ENCODE data around the gene COL27A1. TPM values are rescaled to one million over a fixed set of nuclear protein-coding genes. Genes with fewer than 3 reads are reported as not detected.

COL27A1 gene
- total and polyA plus RNA-seq, 4 donors, result 10.9 to 25.6 (median 17.4) TPM

DNA sequence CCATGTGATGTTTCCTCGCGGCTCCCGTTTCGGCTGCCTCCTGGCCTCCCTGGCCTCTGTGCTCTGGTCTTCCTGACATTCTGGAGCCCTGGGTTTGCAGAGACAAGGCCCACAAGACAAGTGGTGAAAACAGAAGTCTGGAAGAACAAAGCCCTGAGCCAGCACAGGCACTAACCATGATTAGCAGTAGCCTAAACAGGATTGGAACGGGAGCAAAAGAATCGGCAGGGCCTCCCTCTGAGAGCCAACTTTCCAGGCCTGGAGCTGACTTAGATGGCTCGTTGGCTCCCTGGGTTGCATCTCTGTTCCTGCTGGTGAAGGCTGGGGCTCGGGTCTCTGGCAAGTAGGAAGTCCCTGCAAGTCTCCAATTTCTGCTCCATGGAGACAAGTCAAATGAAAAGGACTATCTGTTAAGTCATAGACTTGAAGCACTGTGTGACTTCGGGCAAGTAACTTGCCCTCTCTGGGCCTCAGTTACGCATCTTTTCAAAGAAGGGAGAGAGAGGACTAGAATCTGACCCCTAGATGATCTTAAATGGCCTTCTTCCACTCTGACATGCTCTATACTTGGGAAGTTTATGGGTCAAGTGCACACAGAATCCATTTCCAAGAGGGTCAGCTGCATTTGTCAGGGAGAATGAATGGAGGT, 3.3 kb downstream of the COL27A1 start:
- no peak overlapping the region for H3K4me3 ChIP-seq
- WGBS, 2 donors, result 76 to 80% methylated on average over 10 of the region's 10 CpGs
- H3K9ac ChIP-seq (ENCODE audit: insufficient read depth in 1 of 2, low read length in 2 of 2), result no peak overlapping the region
- peaks cover 0 to 9% (median 4%) of the 10 kb centered on the region in 3 donors for H3K27me3 ChIP-seq (ENCODE audit: control insufficient read depth in 3 of 3, insufficient read depth in 3 of 3, low read length in 2 of 3)
- TF ChIP-seq, protein P1, sequence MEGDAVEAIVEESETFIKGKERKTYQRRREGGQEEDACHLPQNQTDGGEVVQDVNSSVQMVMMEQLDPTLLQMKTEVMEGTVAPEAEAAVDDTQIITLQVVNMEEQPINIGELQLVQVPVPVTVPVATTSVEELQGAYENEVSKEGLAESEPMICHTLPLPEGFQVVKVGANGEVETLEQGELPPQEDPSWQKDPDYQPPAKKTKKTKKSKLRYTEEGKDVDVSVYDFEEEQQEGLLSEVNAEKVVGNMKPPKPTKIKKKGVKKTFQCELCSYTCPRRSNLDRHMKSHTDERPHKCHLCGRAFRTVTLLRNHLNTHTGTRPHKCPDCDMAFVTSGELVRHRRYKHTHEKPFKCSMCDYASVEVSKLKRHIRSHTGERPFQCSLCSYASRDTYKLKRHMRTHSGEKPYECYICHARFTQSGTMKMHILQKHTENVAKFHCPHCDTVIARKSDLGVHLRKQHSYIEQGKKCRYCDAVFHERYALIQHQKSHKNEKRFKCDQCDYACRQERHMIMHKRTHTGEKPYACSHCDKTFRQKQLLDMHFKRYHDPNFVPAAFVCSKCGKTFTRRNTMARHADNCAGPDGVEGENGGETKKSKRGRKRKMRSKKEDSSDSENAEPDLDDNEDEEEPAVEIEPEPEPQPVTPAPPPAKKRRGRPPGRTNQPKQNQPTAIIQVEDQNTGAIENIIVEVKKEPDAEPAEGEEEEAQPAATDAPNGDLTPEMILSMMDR (IDR thresholded peaks at IDR 0.05; ENCODE audit: control extremely low read depth, extremely low read depth), result no peak
- DNase-seq, result no peak
- peaks cover 5 to 42% (median 12%) of the 10 kb centered on the region in 5 donors for H3K4me1 ChIP-seq (ENCODE audit: control insufficient read depth in 5 of 5, insufficient read depth in 5 of 5, low read length in 5 of 5)
- H3K9me3 ChIP-seq (ENCODE audit: control insufficient read depth in 4 of 4, insufficient read depth in 3 of 4, low read length in 3 of 4), result no peaks in the 10 kb centered on the region
- ATAC-seq (ENCODE audit: insufficient read depth, low FRiP score), result no peak
- H3K36me3 ChIP-seq (ENCODE audit: control insufficient read depth in 4 of 4, insufficient read depth in 4 of 4, low read length in 4 of 4), result no peaks in the 10 kb centered on the region
- H3K27ac ChIP-seq (ENCODE audit: low read depth in 1 of 2, low read length in 1 of 2), result no peak overlapping the region

DNA sequence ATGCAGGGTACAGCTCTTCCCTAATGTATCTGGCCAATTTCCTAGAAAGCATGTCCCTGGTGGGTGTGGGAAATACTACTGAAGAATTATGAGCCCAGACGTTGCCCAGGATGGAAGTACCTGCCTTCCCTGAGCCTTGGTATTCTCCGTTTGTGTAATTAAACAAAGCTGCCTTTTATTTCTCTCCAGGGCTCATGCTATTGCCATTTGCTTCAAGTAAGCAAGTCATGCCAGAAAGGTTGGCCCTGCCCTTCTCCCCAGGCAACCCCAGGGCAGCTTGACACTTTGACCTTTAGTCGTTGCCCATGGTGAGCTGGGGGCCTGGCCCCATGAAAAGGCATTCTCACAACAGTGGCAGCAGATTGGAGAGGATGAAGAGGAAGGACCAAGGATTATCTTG, 4.4 kb downstream of the COL27A1 start:
- Histone ChIP-seq H3K27ac (ENCODE audit: low read depth in 1 of 2, low read length in 1 of 2) (no peak overlapping the region), H3K4me3 (no peak overlapping the region), H3K36me3 (ENCODE audit: control insufficient read depth in 4 of 4, insufficient read depth in 4 of 4, low read length in 4 of 4) (no peaks in the 10 kb centered on the region), H3K27me3 (ENCODE audit: control insufficient read depth in 3 of 3, insufficient read depth in 3 of 3, low read length in 2 of 3) (peaks cover 0 to 3% (median 0%) of the 10 kb centered on the region in 3 donors), H3K9ac (ENCODE audit: insufficient read depth in 1 of 2, low read length in 2 of 2) (no peak overlapping the region), H3K4me1 (ENCODE audit: control insufficient read depth in 5 of 5, insufficient read depth in 5 of 5, low read length in 5 of 5) (peaks cover 2 to 39% (median 14%) of the 10 kb centered on the region in 5 donors), H3K9me3 (ENCODE audit: control insufficient read depth in 4 of 4, insufficient read depth in 3 of 4, low read length in 3 of 4) (no peaks in the 10 kb centered on the region)
- DNase-seq, result no peak
- WGBS, 2 donors, result 53 to 62% methylated on average over 3 of the region's 3 CpGs
- no peak for ATAC-seq (ENCODE audit: insufficient read depth, low FRiP score)
- TF ChIP-seq, protein P1 (IDR thresholded peaks at IDR 0.05; ENCODE audit: control extremely low read depth, extremely low read depth), result no peak

DNA sequence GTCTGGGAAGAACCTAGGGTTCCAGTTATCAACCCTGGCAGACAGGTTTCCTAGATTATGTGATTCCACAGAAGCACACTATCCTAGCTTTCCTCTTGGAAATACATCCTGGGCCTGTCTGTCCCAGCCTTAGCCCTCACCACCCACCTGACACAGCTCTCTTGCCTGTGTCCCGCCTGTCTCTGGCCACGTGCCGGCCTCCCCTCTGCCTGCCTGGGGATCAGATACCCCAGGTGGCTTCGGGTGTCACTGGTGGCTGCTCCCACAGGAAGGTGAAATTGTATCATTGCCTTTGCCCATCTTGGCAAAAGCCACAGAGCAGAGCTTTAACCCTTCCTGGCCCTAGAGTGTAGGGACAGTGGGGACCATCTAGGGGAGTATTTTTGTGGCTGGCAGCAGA, 6.2 kb downstream of the COL27A1 start:
- no peak overlapping the region for H3K27ac ChIP-seq (ENCODE audit: low read depth in 1 of 2, low read length in 1 of 2)
- H3K9me3 ChIP-seq (ENCODE audit: control insufficient read depth in 4 of 4, insufficient read depth in 3 of 4, low read length in 3 of 4), result no peaks in the 10 kb centered on the region
- peaks cover 0 to 7% (median 0%) of the 10 kb centered on the region in 4 donors for H3K36me3 ChIP-seq (ENCODE audit: control insufficient read depth in 4 of 4, insufficient read depth in 4 of 4, low read length in 4 of 4)
- 88 to 89% methylated on average over 4 of the region's 4 CpGs for WGBS, 2 donors
- ATAC-seq (ENCODE audit: insufficient read depth, low FRiP score) (no peak), DNase-seq (no peak)
- TF ChIP-seq, protein P1 (IDR thresholded peaks at IDR 0.05; ENCODE audit: control extremely low read depth, extremely low read depth), result no peak
- H3K9ac ChIP-seq (ENCODE audit: insufficient read depth in 1 of 2, low read length in 2 of 2), result no peak overlapping the region
- peaks cover 3 to 36% (median 14%) of the 10 kb centered on the region in 5 donors for H3K4me1 ChIP-seq (ENCODE audit: control insufficient read depth in 5 of 5, insufficient read depth in 5 of 5, low read length in 5 of 5)
- H3K4me3 ChIP-seq, result no peak overlapping the region
- H3K27me3 ChIP-seq (ENCODE audit: control insufficient read depth in 3 of 3, insufficient read depth in 3 of 3, low read length in 2 of 3), result no peaks in the 10 kb centered on the region

Data from lung (tissue), 12 donors.